ENCODE results near the gene POLR3F.
"Not testable (repeated sequence)": the region's sequence is repeated elsewhere in the genome, so short reads cannot be mapped to it uniquely, and the experiment has no call there.

POLR3F gene

GRCh38 chr20:18466894-18467730, at the start of gene POLR3F, which contains the start of gene DZANK1:
POLR3F (plus strand) TSS chr20:18467390; CDS start chr20:18467507, 117 bp downstream.
DZANK1 (minus strand) TSS chr20:18467030; CDS start chr20:18465358, 1,672 bp downstream.
- DNase-seq, result peak; percentile 94

GRCh38 chr20:18421608-18422007, 45.6 kb upstream of the POLR3F start:
- no peak for DNase-seq

GRCh38 chr20:18427214-18427613, 40.0 kb upstream of the POLR3F start:
- DNase-seq, result no peak

- DNase-seq, result no peak
Observed at GRCh38 chr20:18428490-18429173, 38.6 kb upstream of the POLR3F start.

GRCh38 chr20:18430172-18430826, 36.9 kb upstream of the POLR3F start:
- DNase-seq, result no peak

GRCh38 chr20:18431206-18431605, 36.0 kb upstream of the POLR3F start:
- DNase-seq, result no peak

- DNase-seq, result no peak
Observed at GRCh38 chr20:18436847-18437246, 30.3 kb upstream of the POLR3F start.

GRCh38 chr20:18440403-18440802, 26.8 kb upstream of the POLR3F start:
- DNase-seq, result no peak

GRCh38 chr20:18443886-18444285, 23.3 kb upstream of the POLR3F start:
- DNase-seq, result no peak

GRCh38 chr20:18456600-18456999, 10.6 kb upstream of the POLR3F start:
- no peak for DNase-seq

- no peak for DNase-seq
Observed at GRCh38 chr20:18465536-18466200, 1.5 kb upstream of the POLR3F start.

GRCh38 chr20:18466574-18466893, 656 bp upstream of the POLR3F start:
- DNase-seq, result no peak

- no peak for DNase-seq
Observed at GRCh38 chr20:18477218-18477617, 10.0 kb downstream of the POLR3F start.

- DNase-seq, result no peak
Observed at GRCh38 chr20:18477821-18478220, 10.6 kb downstream of the POLR3F start.

GRCh38 chr20:18481596-18481995, 14.4 kb downstream of the POLR3F start:
- no peak for DNase-seq

- no peak for DNase-seq
Observed at GRCh38 chr20:18488301-18488700, 21.1 kb downstream of the POLR3F start.

GRCh38 chr20:18496042-18496441, 28.9 kb downstream of the POLR3F start:
- no peak for DNase-seq

GRCh38 chr20:18496740-18497592, 29.8 kb downstream of the POLR3F start, which contains the start of gene RBBP9:
RBBP9 (minus strand) TSS chr20:18497225; CDS start chr20:18497167, 58 bp downstream.
- DNase-seq, result peak; percentile 80

- DNase-seq, result no peak
Observed at GRCh38 chr20:18497603-18498002, 30.4 kb downstream of the POLR3F start.

- DNase-seq, result not testable (repeated sequence)
Observed at GRCh38 chr20:18501672-18502071, 34.5 kb downstream of the POLR3F start.

GRCh38 chr20:18504479-18505060, 37.4 kb downstream of the POLR3F start:
- no peak for DNase-seq

- no peak for DNase-seq
Observed at GRCh38 chr20:18506744-18507143, 39.6 kb downstream of the POLR3F start.

All from CD4-positive, alpha-beta T cell treated with Interleukin-21 for 1 hour (primary cell).